Keratinocyte (primary cell): ENCODE data around the gene USP10. TPM values are rescaled to one million over a fixed set of nuclear protein-coding genes. Genes with fewer than 3 reads are reported as not detected.

Source experiments
- DNase-seq: peaks from one replicate; pipeline ENCODE4 v3.0.0-alpha.2; 2011; ENCODE audit warnings: low read depth, missing footprints, low spot score
- FAIRE-seq: peaks from 2 replicates; lab custom pipeline; 2011; peaks lifted over from hg19 to GRCh38; lab: Jason Lieb, UNC
- H2AFZ ChIP-seq: 2 replicates; pipeline ENCODE4 v1.6.0; 2012; ENCODE audit warnings: low read length, control low read depth, inconsistent platforms; ENCODE audit not compliant: control insufficient read depth
- H3K27ac ChIP-seq: 2 replicates; pipeline ENCODE4 v1.5.1; 2011; ENCODE audit warnings: low read length; ENCODE audit not compliant: control insufficient read depth, insufficient read depth
- H3K27me3 ChIP-seq: 3 replicates; pipeline ENCODE4 v1.6.0; 2011; ENCODE audit warnings: low read length; ENCODE audit not compliant: control insufficient read depth, insufficient read depth; ENCODE audit errors: extremely low read depth
- H3K36me3 ChIP-seq, 2 experiments: 2 replicates in 1 of 2; 3 replicates in 1 of 2; pipeline ENCODE4 v1.5.1; 2011; ENCODE audit warnings: low read length in 2 of 2, mild to moderate bottlenecking in 1 of 2; ENCODE audit not compliant: control insufficient read depth in 2 of 2, insufficient read depth in 2 of 2; ENCODE audit errors: extremely low read depth in 1 of 2
- H3K4me1 ChIP-seq: 3 replicates; pipeline ENCODE4 v1.5.1; 2011; ENCODE audit warnings: low read length; ENCODE audit not compliant: control insufficient read depth, insufficient read depth; ENCODE audit errors: extremely low read depth
- H3K4me2 ChIP-seq: 3 replicates; pipeline ENCODE4 v1.6.0; 2011; ENCODE audit warnings: low read depth, low read length; ENCODE audit not compliant: control insufficient read depth, insufficient read depth; ENCODE audit errors: extremely low read depth
- H3K4me3 ChIP-seq, 3 experiments: fragments of 200-600 bp in 1 of 3; sonication (generic) in 1 of 3; 2 replicates in 2 of 3; 3 replicates in 1 of 3; pipeline ENCODE4 v1.5.1; 2011 to 2016; ENCODE audit warnings: low read length in 3 of 3, mild to moderate bottlenecking in 3 of 3, control low read depth in 2 of 3, inconsistent platforms in 1 of 3, low read depth in 1 of 3, mixed read lengths in 1 of 3, mixed run types in 1 of 3, moderate library complexity in 1 of 3; ENCODE audit not compliant: control insufficient read depth in 2 of 3, insufficient read depth in 2 of 3; ENCODE audit errors: extremely low read depth in 1 of 3
- H3K79me2 ChIP-seq: 2 replicates; pipeline ENCODE4 v1.6.0; 2012; ENCODE audit warnings: low read length; ENCODE audit not compliant: control insufficient read depth, insufficient read depth
- H3K9ac ChIP-seq: 3 replicates; pipeline ENCODE4 v1.6.0; 2011; ENCODE audit warnings: low read length; ENCODE audit not compliant: control insufficient read depth, insufficient read depth; ENCODE audit errors: extremely low read depth
- H3K9me1 ChIP-seq: 3 replicates; pipeline ENCODE4 v1.6.0; 2011; ENCODE audit warnings: low read length; ENCODE audit not compliant: control insufficient read depth, insufficient read depth; ENCODE audit errors: extremely low read depth
- H3K9me3 ChIP-seq: 2 replicates; pipeline ENCODE4 v1.5.1; 2012; ENCODE audit warnings: low read depth, low read length; ENCODE audit not compliant: control insufficient read depth
- H4K20me1 ChIP-seq: 3 replicates; pipeline ENCODE4 v1.6.0; 2011; ENCODE audit warnings: low read length; ENCODE audit not compliant: control insufficient read depth, insufficient read depth; ENCODE audit errors: extremely low read depth
- EZH2 ChIP-seq: IDR thresholded peaks from one replicate; pipeline ENCODE4 v1.6.1; 2012; ENCODE audit warnings: inconsistent platforms, mild to moderate bottlenecking, low read length, moderate library complexity
- dilution Hi-C: fragments of 300-500 bp; cut with MboI; formaldehyde crosslinking; loops from one replicate; pipeline ENCODE4 v1.7.0; 2020; ENCODE audit warnings: low sequenced_read_pairs; ENCODE audit not compliant: extremely low pct_ligation_motif_present
- polyA plus RNA-seq, 5 experiments: library from polyadenylated mRNA; depleted of rRNA in 3 of 5; stranded (reverse) in 3 of 5; stranded (forward) in 1 of 5; unstranded in 1 of 5; fragments of >200 nt; gene quantifications; 1 replicate in 1 of 5; 2 replicates in 3 of 5; 3 replicates in 1 of 5; pipeline versions ENCODE4 v1.2.1 to v1.2.3, GENCODE V29; 2011 to 2012; ENCODE audit warnings: missing spikeins in 2 of 5, low read depth in 1 of 5, low replicate concordance in 1 of 5
- TF ChIP-seq, protein P1 (sequence below), 3 experiments: IDR thresholded peaks in 1 of 3; conservative IDR thresholded peaks in 1 of 3; optimal IDR thresholded peaks in 1 of 3; 2 replicates in 2 of 3; 3 replicates in 1 of 3; pipeline versions ENCODE3 to v1.5.1; 2011; ENCODE audit warnings: low read length in 3 of 3, mild to moderate bottlenecking in 3 of 3, moderate library complexity in 2 of 3, control low read depth in 1 of 3, inconsistent platforms in 1 of 3; ENCODE audit not compliant: insufficient read depth in 2 of 3; ENCODE audit errors: extremely low read depth in 1 of 3

Gene USP10
- polyA plus RNA-seq, 1 donor (not counting 4 experiments of a cell fraction or from before 2014, with no cell fraction given), result 92.0 TPM

GRCh38 chr16:84758627-84759026 is 58.8 kb downstream of the USP10 start:
- DNase-seq, result no peak
- FAIRE-seq, result no peak
- no peak overlapping the region for H3K9ac ChIP-seq
- H3K4me1 ChIP-seq, result peaks cover 13% of the 10 kb centered on the region
- H2AFZ ChIP-seq, result no peak overlapping the region
- H3K27me3 ChIP-seq, result no peaks in the 10 kb centered on the region
- TF ChIP-seq EZH2, result no peak
- TF ChIP-seq, protein P1, sequence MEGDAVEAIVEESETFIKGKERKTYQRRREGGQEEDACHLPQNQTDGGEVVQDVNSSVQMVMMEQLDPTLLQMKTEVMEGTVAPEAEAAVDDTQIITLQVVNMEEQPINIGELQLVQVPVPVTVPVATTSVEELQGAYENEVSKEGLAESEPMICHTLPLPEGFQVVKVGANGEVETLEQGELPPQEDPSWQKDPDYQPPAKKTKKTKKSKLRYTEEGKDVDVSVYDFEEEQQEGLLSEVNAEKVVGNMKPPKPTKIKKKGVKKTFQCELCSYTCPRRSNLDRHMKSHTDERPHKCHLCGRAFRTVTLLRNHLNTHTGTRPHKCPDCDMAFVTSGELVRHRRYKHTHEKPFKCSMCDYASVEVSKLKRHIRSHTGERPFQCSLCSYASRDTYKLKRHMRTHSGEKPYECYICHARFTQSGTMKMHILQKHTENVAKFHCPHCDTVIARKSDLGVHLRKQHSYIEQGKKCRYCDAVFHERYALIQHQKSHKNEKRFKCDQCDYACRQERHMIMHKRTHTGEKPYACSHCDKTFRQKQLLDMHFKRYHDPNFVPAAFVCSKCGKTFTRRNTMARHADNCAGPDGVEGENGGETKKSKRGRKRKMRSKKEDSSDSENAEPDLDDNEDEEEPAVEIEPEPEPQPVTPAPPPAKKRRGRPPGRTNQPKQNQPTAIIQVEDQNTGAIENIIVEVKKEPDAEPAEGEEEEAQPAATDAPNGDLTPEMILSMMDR (optimal IDR thresholded peaks at IDR 0.05 in 1 of 3, IDR thresholded peaks at IDR 0.05 in 1 of 3, conservative IDR thresholded peaks at IDR 0.05 in 1 of 3; ENCODE audit: extremely low read depth in 1 of 3, insufficient read depth in 2 of 3, low read length in 3 of 3), result no peak
- no peaks in the 10 kb centered on the region for H3K9me3 ChIP-seq
- peaks cover 56% of the 10 kb centered on the region for H3K79me2 ChIP-seq
- no peak overlapping the region for H3K4me3 ChIP-seq
- dilution Hi-C loops, result no loop called here
- peaks cover 16 to 18% of the 10 kb centered on the region in 2 experiments for H3K36me3 ChIP-seq
- H4K20me1 ChIP-seq, result peaks cover 7% of the 10 kb centered on the region
- no peak overlapping the region for H3K4me2 ChIP-seq
- H3K27ac ChIP-seq, result no peak overlapping the region
- H3K9me1 ChIP-seq, result no peaks in the 10 kb centered on the region

GRCh38 chr16:84759061-84759460 is 59.3 kb downstream of the USP10 start:
- Histone ChIP-seq H3K9ac (no peak overlapping the region), H3K4me1 (peaks cover 13% of the 10 kb centered on the region), H3K4me2 (no peak overlapping the region), H4K20me1 (peaks cover 2% of the 10 kb centered on the region), H3K79me2 (peaks cover 53% of the 10 kb centered on the region), H3K27ac (no peak overlapping the region), H3K4me3 (no peak overlapping the region), H3K27me3 (no peaks in the 10 kb centered on the region), H2AFZ (no peak overlapping the region), H3K9me1 (no peaks in the 10 kb centered on the region), H3K9me3 (no peaks in the 10 kb centered on the region), H3K36me3 (peaks cover 19 to 20% of the 10 kb centered on the region in 2 experiments)
- DNase-seq, result no peak
- dilution Hi-C loops, result no loop called here
- no peak for FAIRE-seq
- TF ChIP-seq, protein P1 (optimal IDR thresholded peaks at IDR 0.05 in 1 of 3, IDR thresholded peaks at IDR 0.05 in 1 of 3, conservative IDR thresholded peaks at IDR 0.05 in 1 of 3; ENCODE audit: extremely low read depth in 1 of 3, insufficient read depth in 2 of 3, low read length in 3 of 3), result no peak
- TF ChIP-seq EZH2, result no peak
